Ovary (tissue), 3 donors: ENCODE data around the gene MCM6.

Experiments
- POLR2A ChIP-seq: fragments of 450-650 bp; IDR thresholded peaks from one replicate; pipeline ENCODE4 v1.6.1; 2017; ENCODE audit warnings: antibody characterized with exemption, mild to moderate bottlenecking, moderate library complexity
- TF ChIP-seq, protein P1 (sequence below), 3 donors: fragments of 450-650 bp in 2 of 3; fragments of 200-600 bp in 1 of 3; IDR thresholded peaks; one replicate each; pipeline versions ENCODE4 v1.5.1 to v1.8.0; 2016 to 2022; ENCODE audit warnings: antibody characterized with exemption in 3 of 3, mild to moderate bottlenecking in 1 of 3
- donor health status: DM: no; HTN: no; CAD: no.

DNA sequence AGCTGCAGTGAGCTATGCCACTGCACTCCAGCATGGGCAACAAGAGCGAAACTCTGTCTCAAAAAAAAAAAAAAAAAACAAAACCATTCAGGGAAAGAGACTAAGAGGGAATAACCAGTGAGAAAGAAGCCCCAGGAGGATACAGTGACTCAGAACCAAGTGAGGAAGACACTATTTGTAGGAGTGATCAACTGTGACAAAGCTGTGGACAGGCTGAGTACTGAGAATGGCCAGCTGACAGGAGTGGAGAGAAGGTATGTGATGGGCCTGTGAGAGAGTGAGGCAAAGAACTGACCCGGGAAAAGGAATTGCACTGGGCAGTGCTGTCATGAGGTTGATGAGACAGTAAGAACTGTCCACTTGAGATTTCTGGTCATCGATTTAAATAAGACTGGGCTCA, 32.6 kb downstream of the MCM6 start:
- TF ChIP-seq, protein P1, sequence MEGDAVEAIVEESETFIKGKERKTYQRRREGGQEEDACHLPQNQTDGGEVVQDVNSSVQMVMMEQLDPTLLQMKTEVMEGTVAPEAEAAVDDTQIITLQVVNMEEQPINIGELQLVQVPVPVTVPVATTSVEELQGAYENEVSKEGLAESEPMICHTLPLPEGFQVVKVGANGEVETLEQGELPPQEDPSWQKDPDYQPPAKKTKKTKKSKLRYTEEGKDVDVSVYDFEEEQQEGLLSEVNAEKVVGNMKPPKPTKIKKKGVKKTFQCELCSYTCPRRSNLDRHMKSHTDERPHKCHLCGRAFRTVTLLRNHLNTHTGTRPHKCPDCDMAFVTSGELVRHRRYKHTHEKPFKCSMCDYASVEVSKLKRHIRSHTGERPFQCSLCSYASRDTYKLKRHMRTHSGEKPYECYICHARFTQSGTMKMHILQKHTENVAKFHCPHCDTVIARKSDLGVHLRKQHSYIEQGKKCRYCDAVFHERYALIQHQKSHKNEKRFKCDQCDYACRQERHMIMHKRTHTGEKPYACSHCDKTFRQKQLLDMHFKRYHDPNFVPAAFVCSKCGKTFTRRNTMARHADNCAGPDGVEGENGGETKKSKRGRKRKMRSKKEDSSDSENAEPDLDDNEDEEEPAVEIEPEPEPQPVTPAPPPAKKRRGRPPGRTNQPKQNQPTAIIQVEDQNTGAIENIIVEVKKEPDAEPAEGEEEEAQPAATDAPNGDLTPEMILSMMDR (IDR thresholded peaks at IDR 0.05) = no peak
- no peak for TF ChIP-seq POLR2A
